ENCODE measurements around the gene ENAH.

Gene ENAH

DNA sequence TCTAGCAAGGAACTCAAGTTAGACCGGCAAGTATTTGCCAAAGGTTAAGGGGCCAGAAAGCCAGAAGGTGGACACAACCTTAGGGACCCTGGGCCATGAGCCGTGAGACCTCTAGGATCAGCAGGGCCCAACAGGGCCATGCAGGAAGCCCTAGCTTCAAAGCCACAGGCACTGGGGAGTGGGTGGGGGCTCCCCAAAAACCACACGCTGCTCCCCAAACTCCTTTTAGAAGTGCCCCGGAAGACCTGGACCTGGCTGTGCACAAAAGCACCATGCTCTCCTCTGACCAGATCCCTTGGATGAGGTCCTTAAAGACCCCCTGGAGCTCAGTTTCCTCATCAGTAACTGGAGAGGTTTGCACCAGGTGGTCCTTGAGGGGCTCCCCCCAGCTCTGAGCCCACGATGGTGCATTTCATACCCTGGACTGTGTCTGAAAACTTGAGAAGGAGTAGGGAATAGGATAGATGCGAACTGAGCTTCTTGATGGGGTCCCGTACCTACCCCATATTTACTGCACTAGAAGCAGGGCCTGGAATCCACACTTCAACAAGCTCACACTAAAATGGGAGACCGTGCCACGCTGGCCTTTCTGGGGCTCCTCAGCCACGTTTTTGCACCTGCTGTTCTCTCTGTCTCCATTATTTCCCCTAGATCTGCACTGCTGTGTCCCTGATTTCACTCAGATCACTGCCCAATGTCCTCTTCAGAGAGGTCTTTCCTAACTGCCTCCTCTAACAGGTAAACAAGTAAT is 184.5 kb downstream of the ENAH start:
- no peak for DNase-seq

- no peak for DNase-seq
Observed at GRCh38 chr1:225467193-225468020, 185.5 kb downstream of the ENAH start.

DNA sequence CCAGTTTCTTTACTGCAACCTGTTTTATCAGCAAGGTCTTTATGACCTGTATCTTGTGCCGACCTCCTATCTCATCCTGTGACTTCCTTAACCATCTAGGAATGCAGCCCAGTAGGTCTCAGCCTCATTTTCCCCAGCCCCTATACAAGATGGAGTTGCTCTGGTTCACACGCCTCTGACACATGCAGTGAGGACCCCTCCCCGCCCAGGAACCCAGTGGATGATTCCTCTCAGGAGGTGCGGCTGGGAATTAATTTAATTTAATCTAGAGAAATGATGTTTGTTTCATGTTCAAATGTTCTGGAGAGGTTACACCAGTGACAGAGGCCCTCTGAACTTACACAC is 186.1 kb downstream of the ENAH start:
- DNase-seq = no peak

GRCh38 chr1:225465793-225466517 is 187.0 kb downstream of the ENAH start:
- DNase-seq = no peak

GRCh38 chr1:225464851-225465792 is 187.8 kb downstream of the ENAH start:
- DNase-seq = peak; percentile 68

DNA sequence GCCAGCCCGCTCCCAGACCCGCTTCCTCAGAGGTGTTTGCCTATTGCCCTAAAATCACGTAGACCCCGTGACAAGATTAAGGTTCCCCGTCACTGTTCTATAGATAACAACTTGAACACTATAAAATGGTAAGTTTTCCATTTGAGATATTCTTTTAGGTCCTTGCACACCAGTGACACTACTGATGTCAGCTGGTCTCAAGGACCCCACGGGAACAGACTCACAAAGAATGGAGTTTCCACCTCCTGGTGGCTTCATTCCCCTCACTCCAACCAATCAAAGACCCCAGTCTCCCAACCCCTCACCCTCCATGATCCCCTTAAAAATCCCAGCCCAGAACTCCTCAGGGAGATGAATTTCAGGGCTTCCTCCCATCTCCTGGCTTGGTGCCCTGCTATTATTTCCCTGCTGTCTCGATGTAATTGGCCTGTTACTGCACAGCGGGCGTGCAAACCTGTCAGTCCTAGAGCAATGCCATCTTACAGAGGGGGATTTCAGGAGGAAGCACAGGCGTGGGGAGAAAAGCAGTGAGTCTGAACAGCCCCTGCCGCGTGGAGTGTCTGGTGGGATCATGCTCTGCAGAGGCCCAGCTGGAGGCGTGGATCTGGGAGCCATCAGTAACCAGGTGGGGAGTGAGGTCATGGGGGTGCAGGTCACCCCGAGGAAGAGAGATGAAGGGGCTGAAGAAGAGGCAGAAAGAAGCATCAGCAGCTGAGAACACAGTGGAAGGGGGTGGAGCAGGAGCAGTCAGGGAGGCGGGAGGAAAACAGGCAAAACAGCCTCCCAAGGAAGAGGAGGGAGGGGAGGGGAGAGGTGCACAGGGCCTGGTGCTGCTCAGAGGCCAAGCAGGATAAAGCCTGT is 190.0 kb downstream of the ENAH start:
- DNase-seq = peak; percentile 81

GRCh38 chr1:225462429-225462713 is 190.6 kb downstream of the ENAH start:
- DNase-seq = no peak

- no peak for DNase-seq
Observed at GRCh38 chr1:225461533-225462428, 191.1 kb downstream of the ENAH start.

- no peak for DNase-seq
Observed at GRCh38 chr1:225460737-225461532, 192.0 kb downstream of the ENAH start.

- DNase-seq = no peak
Observed at GRCh38 chr1:225460021-225460736, 192.7 kb downstream of the ENAH start.

GRCh38 chr1:225458222-225458631 is 194.7 kb downstream of the ENAH start:
- no peak for DNase-seq

- no peak for DNase-seq
Observed at GRCh38 chr1:225454733-225455132, 198.2 kb downstream of the ENAH start.

DNA sequence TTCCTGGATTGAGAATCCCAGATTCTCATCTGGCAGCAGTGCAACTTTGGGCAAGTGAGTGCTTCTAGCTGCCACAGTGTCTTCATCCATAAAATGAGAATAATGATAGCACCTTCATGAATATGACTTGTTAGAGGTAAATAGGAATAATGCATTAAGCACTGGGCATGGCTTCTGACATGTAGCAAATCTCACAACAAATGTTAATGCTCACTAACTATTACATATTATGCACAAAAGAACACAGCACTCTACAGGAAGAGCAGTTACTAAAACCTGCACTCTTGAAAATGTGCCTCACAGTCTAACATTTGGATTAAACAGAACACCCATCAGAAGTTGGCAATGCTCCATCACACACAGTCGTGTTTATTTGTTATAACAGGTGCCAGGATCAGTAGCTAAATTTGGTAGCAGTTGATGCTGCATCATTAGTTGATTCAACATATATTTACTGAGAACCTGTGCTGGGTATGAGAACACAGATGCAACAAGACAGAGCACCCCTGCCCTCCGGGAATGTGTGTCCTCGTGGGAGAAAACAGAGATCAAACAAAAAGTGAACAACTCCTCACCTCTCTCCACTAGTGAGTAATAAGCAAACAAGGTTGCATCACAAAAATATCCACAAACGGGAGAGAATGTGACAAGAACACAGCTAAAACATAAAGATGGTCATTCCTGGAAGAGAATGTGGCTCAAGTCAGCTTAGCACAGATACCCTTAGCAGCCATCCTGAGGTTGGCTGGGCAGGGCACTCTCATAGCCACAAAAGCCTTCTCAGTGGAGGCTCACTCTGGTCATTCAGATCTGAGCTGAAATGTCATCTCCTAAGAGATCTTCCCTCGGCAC is 198.9 kb downstream of the ENAH start:
- no peak for DNase-seq

DNA sequence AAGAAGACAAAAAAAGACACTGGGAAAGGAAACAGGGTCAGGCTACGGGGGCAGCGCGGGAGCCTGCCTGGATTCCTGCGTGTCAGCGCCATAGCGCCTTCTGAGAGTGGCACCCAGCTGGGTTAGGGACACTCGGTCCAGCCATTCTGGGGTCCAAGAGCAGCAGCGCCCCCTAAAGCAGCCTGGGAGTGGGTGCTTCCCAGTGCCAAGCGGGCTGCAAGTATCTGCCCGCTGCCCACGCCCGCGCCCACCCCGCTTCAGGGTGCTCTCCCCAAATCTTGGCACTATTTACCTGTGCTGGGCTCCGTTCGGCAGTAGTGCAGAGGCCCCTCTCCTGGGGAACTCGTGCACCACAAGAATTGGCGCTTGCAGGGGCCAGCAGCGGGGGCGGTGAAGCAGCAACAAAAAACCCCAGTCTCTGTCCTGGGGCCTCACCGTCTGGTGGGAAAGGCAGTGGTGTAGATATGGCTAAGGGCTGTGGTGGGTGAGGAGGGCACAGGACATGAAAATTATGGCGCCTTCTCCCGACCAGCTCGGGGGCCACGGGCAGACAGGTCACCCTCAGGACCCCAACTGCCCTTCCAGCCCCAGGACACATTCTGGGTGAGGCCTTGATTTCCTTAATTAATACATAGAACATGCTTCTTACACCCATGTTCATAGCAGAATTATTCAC is 200.9 kb downstream of the ENAH start:
- DNase-seq = no peak

DNA sequence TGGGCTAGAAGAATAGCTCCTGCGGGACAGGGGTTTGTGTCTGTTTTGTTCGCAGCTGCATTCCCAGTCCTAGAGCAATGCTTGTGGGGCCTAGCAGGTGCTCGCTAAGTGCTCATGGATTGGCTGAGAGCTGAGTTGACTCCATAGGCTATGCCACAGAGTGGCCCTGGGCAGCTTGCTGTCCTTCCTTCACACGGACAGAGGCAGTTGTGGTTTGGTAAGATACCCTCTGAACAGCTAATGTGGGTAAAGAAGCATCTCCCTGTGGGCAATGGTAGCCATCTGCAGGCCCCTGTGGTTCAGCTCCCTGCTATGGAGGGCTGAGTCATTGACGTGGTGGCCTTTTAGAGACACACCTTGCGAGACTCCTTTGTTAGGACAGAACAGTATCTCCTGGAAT is 201.6 kb downstream of the ENAH start:
- no peak for DNase-seq

- DNase-seq = no peak
Observed at GRCh38 chr1:225450491-225451191, 202.3 kb downstream of the ENAH start.

DNA sequence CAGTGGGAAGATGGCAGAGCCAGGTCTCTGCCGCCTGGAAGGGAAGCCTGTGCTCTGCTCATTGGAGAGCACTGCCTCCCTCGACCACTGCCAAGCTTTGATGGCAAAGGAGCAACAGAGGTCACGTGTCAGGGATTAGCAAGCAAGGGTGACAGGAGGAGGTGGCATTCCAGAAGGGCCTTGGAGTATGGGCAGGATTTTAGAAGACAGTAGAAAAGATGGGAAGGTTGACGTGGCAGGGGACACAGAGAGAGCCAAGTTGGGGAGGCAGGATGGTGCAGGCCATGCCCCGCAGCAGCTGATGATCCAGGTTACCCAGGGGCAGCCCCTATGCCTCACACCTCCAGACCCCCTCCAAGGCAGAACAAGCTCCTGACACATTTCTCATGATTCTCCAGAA is 203.1 kb downstream of the ENAH start:
- DNase-seq = no peak

Measured in eye (tissue), 1 donor.